MM.1S (cell line): ENCODE measurements around the gene SPATA12.

Source experiments
- DNase-seq: peaks from one replicate; pipeline ENCODE4 v3.0.0-alpha.2; 2015
- H2AFZ ChIP-seq: fragments of 300-600 bp; sonication (generic); 2 replicates; pipeline ENCODE4 v1.6.0; 2016; ENCODE audit warnings: antibody characterized with exemption, low read length
- H3F3A ChIP-seq: fragments of 300-600 bp; sonication (generic); 2 replicates; pipeline ENCODE4 v1.6.1; 2016; ENCODE audit warnings: mild to moderate bottlenecking, antibody characterized with exemption, low read length, moderate library complexity, mixed read lengths; ENCODE audit not compliant: insufficient read depth
- H3K27ac ChIP-seq: fragments of 300-600 bp; sonication (generic); 2 replicates; pipeline ENCODE4 v1.5.1; 2016; ENCODE audit warnings: mild to moderate bottlenecking, low read length
- H3K27me3 ChIP-seq: fragments of 300-600 bp; sonication (generic); replicated peaks from 2 replicates; pipeline ENCODE4 v1.6.0; 2016; ENCODE audit warnings: low read length; ENCODE audit not compliant: insufficient read depth
- H3K36me3 ChIP-seq: fragments of 300-600 bp; sonication (generic); replicated peaks from 2 replicates; pipeline ENCODE4 v1.6.1; 2016; ENCODE audit warnings: mild to moderate bottlenecking, low read length, mixed read lengths; ENCODE audit not compliant: insufficient read depth
- H3K4me1 ChIP-seq: fragments of 300-600 bp; sonication (generic); 2 replicates; pipeline ENCODE4 v1.6.1; 2016; ENCODE audit warnings: low read length, mixed read lengths
- H3K4me2 ChIP-seq: fragments of 300-600 bp; sonication (generic); 2 replicates; pipeline ENCODE4 v1.6.0; 2016; ENCODE audit warnings: low read depth, low read length
- H3K4me3 ChIP-seq: fragments of 300-600 bp; sonication (generic); 2 replicates; pipeline ENCODE4 v1.5.1; 2016; ENCODE audit warnings: low read length, mixed read lengths
- H3K79me2 ChIP-seq: fragments of 300-600 bp; sonication (generic); 2 replicates; pipeline ENCODE4 v1.6.1; 2016; ENCODE audit warnings: mixed run types, low read length, mixed read lengths
- H3K9ac ChIP-seq: fragments of 300-600 bp; sonication (generic); 2 replicates; pipeline ENCODE4 v1.6.1; 2016; ENCODE audit warnings: low read length, mixed read lengths
- H3K9me2 ChIP-seq: fragments of 300-600 bp; sonication (generic); replicated peaks from 2 replicates; pipeline ENCODE4 v1.6.1; 2016; ENCODE audit warnings: mild to moderate bottlenecking, low read length, mixed read lengths; ENCODE audit not compliant: insufficient read depth
- H3K9me3 ChIP-seq: fragments of 300-600 bp; sonication (generic); replicated peaks from 2 replicates; pipeline ENCODE4 v1.6.1; 2016; ENCODE audit warnings: mild to moderate bottlenecking, low read length, mixed read lengths; ENCODE audit not compliant: insufficient read depth
- H4K20me1 ChIP-seq: fragments of 300-600 bp; sonication (generic); 2 replicates; pipeline ENCODE4 v1.6.1; 2016; ENCODE audit warnings: mild to moderate bottlenecking, low read length, moderate library complexity, mixed read lengths; ENCODE audit not compliant: insufficient read depth
- CTCF ChIP-seq: fragments of 300-600 bp; sonication (generic); IDR thresholded peaks from 2 replicates; pipeline ENCODE4 v1.5.1; 2016; ENCODE audit warnings: antibody characterized with exemption, low read length, mixed read lengths
- EZH2 ChIP-seq: fragments of 300-600 bp; sonication (generic); optimal IDR thresholded peaks from 2 replicates; pipeline ENCODE3; 2017; ENCODE audit warnings: low read depth, mild to moderate bottlenecking, antibody characterized with exemption, low read length, mixed read lengths
- EZH2phosphoT487 ChIP-seq: fragments of 300-600 bp; sonication (generic); IDR thresholded peaks from 2 replicates; pipeline ENCODE4 v1.6.1; 2018; ENCODE audit warnings: antibody characterized with exemption, low read length

SPATA12 gene

GRCh38 chr3:57093489-57093888 lies 33.0 kb downstream of the SPATA12 start:
- no peak overlapping the region for H3K27ac ChIP-seq
- no peaks in the 10 kb centered on the region for H3K4me1 ChIP-seq
- no peak for TF ChIP-seq EZH2
- TF ChIP-seq CTCF: no peak
- TF ChIP-seq EZH2phosphoT487: no peak
- H3K27me3 ChIP-seq: no peaks in the 10 kb centered on the region
- no peaks in the 10 kb centered on the region for H3K9me3 ChIP-seq
- H3F3A ChIP-seq: no peaks in the 10 kb centered on the region
- H4K20me1 ChIP-seq: no peaks in the 10 kb centered on the region
- no peak for DNase-seq
- H3K36me3 ChIP-seq: no peaks in the 10 kb centered on the region
- H3K4me2 ChIP-seq: no peak overlapping the region
- H2AFZ ChIP-seq: no peak overlapping the region
- no peak overlapping the region for H3K4me3 ChIP-seq
- H3K9me2 ChIP-seq: no peaks in the 10 kb centered on the region
- no peak overlapping the region for H3K9ac ChIP-seq
- H3K79me2 ChIP-seq: no peaks in the 10 kb centered on the region

- Histone ChIP-seq H3K9me3 (no peaks in the 10 kb centered on the region), H3F3A (no peaks in the 10 kb centered on the region), H3K9me2 (no peaks in the 10 kb centered on the region), H3K36me3 (no peaks in the 10 kb centered on the region), H3K27me3 (no peaks in the 10 kb centered on the region), H3K4me1 (no peaks in the 10 kb centered on the region), H3K27ac (no peak overlapping the region), H2AFZ (no peak overlapping the region), H4K20me1 (no peaks in the 10 kb centered on the region), H3K4me2 (no peak overlapping the region), H3K4me3 (no peak overlapping the region), H3K9ac (no peak overlapping the region), H3K79me2 (no peaks in the 10 kb centered on the region)
- TF ChIP-seq EZH2 (no peak), EZH2phosphoT487 (no peak), CTCF (no peak)
- DNase-seq: no peak
Measured at GRCh38 chr3:57093971-57094535, 33.6 kb downstream of the SPATA12 start.

GRCh38 chr3:57094575-57094974 lies 34.1 kb downstream of the SPATA12 start:
- Histone ChIP-seq H3K4me3 (no peak overlapping the region), H3K79me2 (no peaks in the 10 kb centered on the region), H3K9me3 (no peaks in the 10 kb centered on the region), H3K9ac (no peak overlapping the region), H3K4me1 (no peaks in the 10 kb centered on the region), H3F3A (no peaks in the 10 kb centered on the region), H3K4me2 (no peak overlapping the region), H3K27ac (no peak overlapping the region), H3K36me3 (no peaks in the 10 kb centered on the region), H2AFZ (no peak overlapping the region), H3K9me2 (no peaks in the 10 kb centered on the region), H4K20me1 (no peaks in the 10 kb centered on the region), H3K27me3 (no peaks in the 10 kb centered on the region)
- no peak for DNase-seq
- TF ChIP-seq EZH2 (no peak), EZH2phosphoT487 (no peak), CTCF (no peak)
